Measurements from ENCODE around the gene PTGER2.

PTGER2 gene

GRCh38 chr14:52342849-52343596, 28.9 kb downstream of the PTGER2 start:
- DNase-seq, result no peak

- no peak for DNase-seq
These were observed 32.7 kb downstream of the PTGER2 start for GRCh38 chr14:52346778-52347177.

- no peak for DNase-seq
These were observed 34.2 kb downstream of the PTGER2 start for GRCh38 chr14:52348279-52348678.

- no peak for DNase-seq
These were observed 34.7 kb downstream of the PTGER2 start for GRCh38 chr14:52348776-52349175.

GRCh38 chr14:52349731-52350130, 35.6 kb downstream of the PTGER2 start:
- DNase-seq, result no peak

GRCh38 chr14:52350445-52350844, 36.3 kb downstream of the PTGER2 start:
- DNase-seq, result no peak

GRCh38 chr14:52351233-52352060, 37.3 kb downstream of the PTGER2 start:
- peak in 1 of 2 donors; percentile 30 for DNase-seq

- peak; percentile 16 to 73 for DNase-seq
These were observed 38.0 kb downstream of the PTGER2 start for GRCh38 chr14:52352061-52352491.

GRCh38 chr14:52352569-52352968, 38.5 kb downstream of the PTGER2 start:
- peak in 1 of 2 donors; percentile 30 for DNase-seq

- no peak for DNase-seq
These were observed 40.1 kb downstream of the PTGER2 start for GRCh38 chr14:52354242-52354641.

- no peak for DNase-seq
These were observed 40.9 kb downstream of the PTGER2 start for GRCh38 chr14:52355016-52355431.

GRCh38 chr14:52355526-52355925, 41.4 kb downstream of the PTGER2 start:
- DNase-seq, result no peak

GRCh38 chr14:52356025-52356424, 41.9 kb downstream of the PTGER2 start:
- DNase-seq, result no peak

- DNase-seq, result no peak
These were observed 46.7 kb downstream of the PTGER2 start for GRCh38 chr14:52360831-52361230.

- no peak for DNase-seq
These were observed 49.1 kb downstream of the PTGER2 start for GRCh38 chr14:52363041-52363704.

- no peak for DNase-seq
These were observed 49.8 kb downstream of the PTGER2 start for GRCh38 chr14:52363961-52364360.

- no peak for DNase-seq
These were observed 51.0 kb downstream of the PTGER2 start for GRCh38 chr14:52365071-52365470.

GRCh38 chr14:52366796-52367315, 52.7 kb downstream of the PTGER2 start:
- no peak for DNase-seq

- no peak for DNase-seq
These were observed 55.2 kb downstream of the PTGER2 start for GRCh38 chr14:52369305-52369801.

GRCh38 chr14:52370406-52370935, 56.4 kb downstream of the PTGER2 start:
- DNase-seq, result no peak

GRCh38 chr14:52377940-52378339, 63.8 kb downstream of the PTGER2 start:
- DNase-seq, result no peak

Data from CD4-positive, alpha-beta T cell treated with Interleukin-1 beta for 1 hour (primary cell).